ACC112 (cell line): ENCODE measurements around the gene OR14A2.
"Not testable (repeated sequence)": the region's sequence is repeated elsewhere in the genome, so short reads cannot be mapped to it uniquely, and the experiment has no call there.

Experiments used
- H2AFZ ChIP-seq: fragments of 200-600 bp; sonication (generic); one replicate; pipeline ENCODE4 v1.6.0; 2017; ENCODE audit warnings: antibody characterized with exemption, low read length; ENCODE audit not compliant: unreplicated experiment
- H3K27ac ChIP-seq: fragments of 200-600 bp; sonication (generic); 2 replicates; pipeline ENCODE4 v1.5.1; 2014; ENCODE audit warnings: low read depth, mild to moderate bottlenecking, antibody characterized with exemption, low read length, moderate library complexity
- H3K27me3 ChIP-seq: fragments of 200-600 bp; sonication (generic); 2 replicates; pipeline ENCODE4 v1.6.1; 2014; ENCODE audit warnings: mild to moderate bottlenecking, antibody characterized with exemption, low read length, moderate library complexity, mixed read lengths; ENCODE audit not compliant: insufficient read depth
- H3K36me3 ChIP-seq: fragments of 200-600 bp; sonication (generic); 2 replicates; pipeline ENCODE4 v1.6.1; 2016; ENCODE audit warnings: mild to moderate bottlenecking, antibody characterized with exemption, low read length, moderate library complexity, mixed read lengths; ENCODE audit not compliant: insufficient read depth
- H3K4me1 ChIP-seq: fragments of 200-600 bp; sonication (generic); one replicate; pipeline ENCODE4 v1.6.1; 2016; ENCODE audit warnings: low read length, mixed read lengths; ENCODE audit not compliant: insufficient read depth, unreplicated experiment, control insufficient read depth
- H3K4me3 ChIP-seq: fragments of 200-600 bp; sonication (generic); 2 replicates; pipeline ENCODE4 v1.5.1; 2014; ENCODE audit warnings: mild to moderate bottlenecking, low read depth, low read length
- H3K79me2 ChIP-seq: fragments of 200-600 bp; sonication (generic); one replicate; pipeline ENCODE4 v1.6.0; 2016; ENCODE audit warnings: low read length; ENCODE audit not compliant: control insufficient read depth, unreplicated experiment, insufficient read depth

The OR14A2 gene

DNA sequence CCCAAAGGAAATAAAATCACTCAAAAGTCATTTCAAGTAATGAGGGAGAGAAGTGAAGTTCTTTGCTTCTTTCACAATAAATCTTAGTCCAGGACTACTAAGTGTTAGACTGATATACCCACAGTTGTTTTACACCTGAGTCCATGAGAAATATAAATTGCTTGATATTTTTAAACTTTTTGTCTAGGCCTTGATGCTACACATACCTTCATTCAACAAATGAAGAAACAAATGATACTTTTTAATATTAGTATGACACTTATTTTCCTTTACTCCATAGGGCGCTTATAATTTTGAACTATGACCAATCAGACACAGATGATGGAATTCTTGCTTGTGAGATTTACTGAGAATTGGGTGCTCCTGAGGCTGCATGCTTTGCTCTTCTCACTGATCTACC is 9.6 kb downstream of the OR14A2 start, which contains the start of gene OR14K1:
Gene OR14K1, plus strand, starts transcription at position 301 of the 400 bp plus-strand sequence. Its CDS starts 0 bp downstream, at position 301.
- H3K27ac ChIP-seq = no peak within 1 kb of the TSS
- H2AFZ ChIP-seq = no peak within 1 kb of the TSS
- H3K27me3 ChIP-seq = no peaks in the 10 kb centered on the region
- no peak within 1 kb of the TSS for H3K4me3 ChIP-seq
- H3K79me2 ChIP-seq = no peaks in the 10 kb centered on the region
- H3K4me1 ChIP-seq = no peaks in the 10 kb centered on the region
- no peaks in the 10 kb centered on the region for H3K36me3 ChIP-seq

GRCh38 chr1:247721222-247721621 is 26.7 kb downstream of the OR14A2 start:
- H3K27me3 ChIP-seq = no peaks in the 10 kb centered on the region
- H2AFZ ChIP-seq = no peak overlapping the region
- H3K36me3 ChIP-seq = no peaks in the 10 kb centered on the region
- no peaks in the 10 kb centered on the region for H3K4me1 ChIP-seq
- no peak overlapping the region for H3K4me3 ChIP-seq
- H3K79me2 ChIP-seq = no peaks in the 10 kb centered on the region
- no peak overlapping the region for H3K27ac ChIP-seq

DNA sequence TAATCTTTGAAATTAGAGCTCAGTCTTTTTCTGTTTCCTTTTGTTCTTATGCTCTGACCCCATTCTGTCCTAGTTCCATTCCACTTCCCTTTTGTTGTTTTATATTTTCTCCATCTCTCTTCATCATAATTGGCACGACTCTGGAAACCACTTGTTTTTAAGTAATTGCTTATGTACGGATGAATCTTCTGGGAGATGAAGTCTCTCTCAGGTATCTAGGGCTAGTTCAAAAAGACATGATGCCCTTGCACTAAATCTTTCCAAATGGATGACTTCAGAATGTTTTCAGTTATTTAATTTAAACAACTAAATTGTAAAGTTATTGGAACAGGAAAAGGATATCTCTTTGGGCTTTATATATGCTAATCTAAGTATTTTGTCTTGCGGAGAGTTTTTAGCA is 31.4 kb downstream of the OR14A2 start, which contains the start of gene OR6F1:
Gene OR6F1, minus strand, starts transcription at position 101 of the 400 bp plus-strand sequence. CDS start 3,891 bp downstream, outside the sequence.
- Histone ChIP-seq H3K36me3 (no peaks in the 10 kb centered on the region), H3K4me1 (no peaks in the 10 kb centered on the region), H3K27ac (no peak within 1 kb of the TSS), H3K27me3 (no peaks in the 10 kb centered on the region), H3K4me3 (no peak within 1 kb of the TSS), H3K79me2 (no peaks in the 10 kb centered on the region), H2AFZ (no peak within 1 kb of the TSS)

- Histone ChIP-seq H2AFZ (no peak overlapping the region), H3K36me3 (no peaks in the 10 kb centered on the region), H3K27me3 (no peaks in the 10 kb centered on the region), H3K79me2 (no peaks in the 10 kb centered on the region), H3K27ac (no peak overlapping the region), H3K4me3 (no peak overlapping the region), H3K4me1 (no peaks in the 10 kb centered on the region)
Observed at GRCh38 chr1:247713753-247714152, 34.2 kb downstream of the OR14A2 start.

DNA sequence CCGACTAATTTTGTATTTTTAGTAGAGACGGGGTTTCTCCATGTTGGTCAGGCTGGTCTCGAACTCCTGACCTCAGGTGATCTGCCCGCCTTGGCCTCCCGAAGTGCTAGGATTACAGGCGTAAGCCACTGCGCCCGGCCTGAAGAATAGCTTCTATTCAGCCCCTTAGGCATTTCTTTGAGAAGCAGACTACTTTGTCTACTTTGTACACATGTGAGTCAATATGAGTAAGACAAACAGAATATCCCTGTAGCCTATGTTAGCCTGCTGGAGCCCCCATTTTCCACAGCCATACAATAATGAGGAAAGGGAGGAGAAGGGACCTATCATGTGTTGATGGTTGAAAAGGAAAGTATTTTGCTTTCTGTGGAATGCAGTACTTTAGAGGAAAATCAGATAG is 37.3 kb downstream of the OR14A2 start:
- not testable (repeated sequence) for H3K79me2 ChIP-seq, H3K4me1 ChIP-seq, H2AFZ ChIP-seq, H3K27ac ChIP-seq, H3K27me3 ChIP-seq, H3K36me3 ChIP-seq, H3K4me3 ChIP-seq

GRCh38 chr1:247701338-247701737 is 46.6 kb downstream of the OR14A2 start:
- Histone ChIP-seq H3K4me3 (no peak overlapping the region), H3K4me1 (no peaks in the 10 kb centered on the region), H2AFZ (no peak overlapping the region), H3K79me2 (no peaks in the 10 kb centered on the region), H3K27ac (no peak overlapping the region), H3K27me3 (no peaks in the 10 kb centered on the region), H3K36me3 (no peaks in the 10 kb centered on the region)

GRCh38 chr1:247681288-247681897 is 66.5 kb downstream of the OR14A2 start:
- Histone ChIP-seq H3K27me3 (no peaks in the 10 kb centered on the region), H2AFZ (no peak overlapping the region), H3K4me1 (no peaks in the 10 kb centered on the region), H3K36me3 (no peaks in the 10 kb centered on the region), H3K79me2 (no peaks in the 10 kb centered on the region), H3K4me3 (no peak overlapping the region), H3K27ac (no peak overlapping the region)

DNA sequence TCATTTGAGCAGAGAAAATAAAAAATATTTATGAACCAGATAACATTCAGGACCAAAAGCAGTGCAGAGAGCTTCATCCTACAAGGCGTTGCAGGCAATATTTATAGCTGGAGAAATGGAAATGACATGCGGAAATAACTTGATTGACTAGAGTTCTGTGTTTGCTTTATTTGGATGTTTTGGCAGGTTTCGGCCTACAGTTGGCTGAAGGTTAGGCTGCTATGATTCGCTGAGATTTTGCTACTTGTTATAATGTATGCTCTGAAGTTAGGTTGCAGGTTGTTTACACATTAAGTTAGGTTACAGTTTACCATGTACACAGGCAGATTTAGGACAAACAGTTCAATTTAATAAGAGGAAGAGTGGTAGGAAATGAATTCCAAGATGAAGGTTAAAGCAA is 67.8 kb downstream of the OR14A2 start:
- Histone ChIP-seq H3K27ac (no peak overlapping the region), H2AFZ (no peak overlapping the region), H3K4me3 (no peak overlapping the region), H3K36me3 (no peaks in the 10 kb centered on the region), H3K27me3 (no peaks in the 10 kb centered on the region), H3K4me1 (no peaks in the 10 kb centered on the region), H3K79me2 (no peaks in the 10 kb centered on the region)

DNA sequence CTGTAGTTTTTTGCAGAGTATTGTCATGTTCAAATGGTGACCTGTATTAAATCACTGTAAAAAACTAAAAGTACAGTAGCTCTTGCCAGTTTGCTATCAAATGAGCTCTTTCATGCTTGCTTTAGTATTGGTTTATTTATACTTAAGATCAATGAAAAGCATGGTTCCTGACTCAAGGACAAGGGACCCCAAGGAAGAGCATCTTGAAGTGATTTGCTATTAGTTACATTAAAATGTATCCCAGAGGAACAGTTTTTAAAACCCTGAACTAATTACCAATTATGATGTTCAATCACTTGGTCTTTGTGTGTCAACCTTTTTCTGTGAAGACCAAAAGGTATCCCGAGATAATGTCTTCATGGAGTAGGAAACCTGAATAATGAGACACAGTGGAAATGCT is 68.3 kb downstream of the OR14A2 start, which contains the start of gene OR13G1:
Gene OR13G1, minus strand, starts transcription at position 101 of the 400 bp plus-strand sequence. CDS start 6,698 bp downstream, outside the sequence.
- Histone ChIP-seq H3K27me3 (no peaks in the 10 kb centered on the region), H3K27ac (no peak within 1 kb of the TSS), H3K36me3 (no peaks in the 10 kb centered on the region), H2AFZ (no peak within 1 kb of the TSS), H3K4me3 (no peak within 1 kb of the TSS), H3K79me2 (no peaks in the 10 kb centered on the region), H3K4me1 (no peaks in the 10 kb centered on the region)
